SU-DHL-6 (cell line): ENCODE measurements around the gene GAGE10.

Source experiments
- EZH2phosphoT487 ChIP-seq: fragments of 200-600 bp; sonication (generic), shearing (Covaris generic); conservative IDR thresholded peaks from 2 replicates; pipeline ENCODE4 v1.6.1; 2018; ENCODE audit warnings: mild to moderate bottlenecking, antibody characterized with exemption, low read length, moderate library complexity, mixed read lengths
- TF ChIP-seq, protein P1 (sequence below): fragments of 200-600 bp; sonication (generic); IDR thresholded peaks from one replicate; pipeline ENCODE4 v1.5.1; 2017; ENCODE audit warnings: antibody characterized with exemption, mild to moderate bottlenecking, low read length, moderate library complexity; ENCODE audit not compliant: insufficient read depth, poor library complexity, severe bottlenecking

DNA sequence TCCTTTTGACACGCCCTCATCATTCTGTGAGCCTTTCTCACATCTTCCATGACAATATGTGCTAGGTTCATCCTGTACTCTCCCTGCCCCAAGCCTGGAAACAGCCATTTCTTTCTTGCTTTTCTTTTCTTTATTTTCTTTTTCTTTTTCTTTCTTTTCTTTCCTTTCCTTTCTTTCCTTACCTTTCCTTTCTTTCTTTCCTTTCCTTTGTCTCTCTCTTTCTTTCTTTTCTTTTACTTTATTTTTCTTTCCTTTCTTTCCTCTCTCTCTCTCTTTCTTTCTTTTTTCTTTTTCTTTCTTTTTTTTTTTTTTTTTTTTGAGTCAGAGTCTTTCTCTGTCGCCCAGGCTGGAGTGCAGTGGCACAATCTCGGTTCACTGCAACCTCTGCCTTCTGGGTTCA lies 19.2 kb upstream of the GAGE10 start:
- TF ChIP-seq, protein P1, sequence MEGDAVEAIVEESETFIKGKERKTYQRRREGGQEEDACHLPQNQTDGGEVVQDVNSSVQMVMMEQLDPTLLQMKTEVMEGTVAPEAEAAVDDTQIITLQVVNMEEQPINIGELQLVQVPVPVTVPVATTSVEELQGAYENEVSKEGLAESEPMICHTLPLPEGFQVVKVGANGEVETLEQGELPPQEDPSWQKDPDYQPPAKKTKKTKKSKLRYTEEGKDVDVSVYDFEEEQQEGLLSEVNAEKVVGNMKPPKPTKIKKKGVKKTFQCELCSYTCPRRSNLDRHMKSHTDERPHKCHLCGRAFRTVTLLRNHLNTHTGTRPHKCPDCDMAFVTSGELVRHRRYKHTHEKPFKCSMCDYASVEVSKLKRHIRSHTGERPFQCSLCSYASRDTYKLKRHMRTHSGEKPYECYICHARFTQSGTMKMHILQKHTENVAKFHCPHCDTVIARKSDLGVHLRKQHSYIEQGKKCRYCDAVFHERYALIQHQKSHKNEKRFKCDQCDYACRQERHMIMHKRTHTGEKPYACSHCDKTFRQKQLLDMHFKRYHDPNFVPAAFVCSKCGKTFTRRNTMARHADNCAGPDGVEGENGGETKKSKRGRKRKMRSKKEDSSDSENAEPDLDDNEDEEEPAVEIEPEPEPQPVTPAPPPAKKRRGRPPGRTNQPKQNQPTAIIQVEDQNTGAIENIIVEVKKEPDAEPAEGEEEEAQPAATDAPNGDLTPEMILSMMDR = no peak
- TF ChIP-seq EZH2phosphoT487 = no peak
